ENCODE results near the gene ASCL2.

The ASCL2 gene

DNA sequence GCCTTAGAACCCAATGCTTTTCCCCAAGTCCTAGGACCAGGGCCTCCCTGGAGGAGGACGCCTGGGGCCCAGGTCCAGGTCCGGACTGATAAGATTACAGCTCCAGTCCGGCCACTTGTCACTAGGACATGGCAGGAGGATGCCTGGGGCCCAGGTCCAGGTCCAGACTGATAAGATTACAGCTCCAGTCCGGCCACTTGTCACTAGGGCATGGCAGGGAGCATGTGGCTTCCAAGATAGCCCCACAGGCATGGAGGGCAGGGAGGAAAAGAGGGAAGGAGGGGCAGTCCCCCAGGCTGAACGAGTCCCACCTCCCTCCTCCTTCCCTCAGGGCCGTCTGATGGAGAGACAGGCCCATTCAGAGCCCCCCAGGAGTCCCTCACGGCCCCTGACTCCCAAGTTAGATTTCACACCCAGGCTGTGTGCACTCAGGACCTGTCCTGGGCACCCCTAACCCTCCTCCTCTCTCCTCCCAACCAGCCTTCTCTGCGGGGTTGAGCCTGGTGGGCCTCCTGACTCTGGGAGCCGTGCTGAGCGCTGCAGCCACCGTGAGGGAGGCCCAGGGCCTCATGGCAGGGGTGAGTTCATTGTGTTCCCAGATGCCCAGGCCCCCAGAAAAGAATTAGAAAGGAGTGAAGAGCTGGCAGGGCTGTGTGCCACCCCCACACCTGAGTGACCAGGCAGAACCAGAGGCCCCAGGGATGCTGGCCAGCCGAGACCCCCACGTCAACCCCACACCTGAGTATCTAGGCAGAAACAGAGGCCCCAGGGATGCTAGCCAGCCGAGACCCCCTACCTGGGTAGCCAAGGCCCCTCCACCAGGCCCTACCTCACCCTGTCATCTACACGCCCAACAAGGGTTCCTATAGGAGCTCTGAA, 33.5 kb upstream of the ASCL2 start:
- no peak overlapping the region for H3K4me3 ChIP-seq (replicated peaks; ENCODE audit: low read depth, low read length)
- TF ChIP-seq, protein P1, sequence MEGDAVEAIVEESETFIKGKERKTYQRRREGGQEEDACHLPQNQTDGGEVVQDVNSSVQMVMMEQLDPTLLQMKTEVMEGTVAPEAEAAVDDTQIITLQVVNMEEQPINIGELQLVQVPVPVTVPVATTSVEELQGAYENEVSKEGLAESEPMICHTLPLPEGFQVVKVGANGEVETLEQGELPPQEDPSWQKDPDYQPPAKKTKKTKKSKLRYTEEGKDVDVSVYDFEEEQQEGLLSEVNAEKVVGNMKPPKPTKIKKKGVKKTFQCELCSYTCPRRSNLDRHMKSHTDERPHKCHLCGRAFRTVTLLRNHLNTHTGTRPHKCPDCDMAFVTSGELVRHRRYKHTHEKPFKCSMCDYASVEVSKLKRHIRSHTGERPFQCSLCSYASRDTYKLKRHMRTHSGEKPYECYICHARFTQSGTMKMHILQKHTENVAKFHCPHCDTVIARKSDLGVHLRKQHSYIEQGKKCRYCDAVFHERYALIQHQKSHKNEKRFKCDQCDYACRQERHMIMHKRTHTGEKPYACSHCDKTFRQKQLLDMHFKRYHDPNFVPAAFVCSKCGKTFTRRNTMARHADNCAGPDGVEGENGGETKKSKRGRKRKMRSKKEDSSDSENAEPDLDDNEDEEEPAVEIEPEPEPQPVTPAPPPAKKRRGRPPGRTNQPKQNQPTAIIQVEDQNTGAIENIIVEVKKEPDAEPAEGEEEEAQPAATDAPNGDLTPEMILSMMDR (IDR thresholded peaks at IDR 0.05; ENCODE audit: low read depth, low read length, missing control alignments) = no peak
- no peak for DNase-seq (ENCODE audit: extremely low read depth, low read depth)

DNA sequence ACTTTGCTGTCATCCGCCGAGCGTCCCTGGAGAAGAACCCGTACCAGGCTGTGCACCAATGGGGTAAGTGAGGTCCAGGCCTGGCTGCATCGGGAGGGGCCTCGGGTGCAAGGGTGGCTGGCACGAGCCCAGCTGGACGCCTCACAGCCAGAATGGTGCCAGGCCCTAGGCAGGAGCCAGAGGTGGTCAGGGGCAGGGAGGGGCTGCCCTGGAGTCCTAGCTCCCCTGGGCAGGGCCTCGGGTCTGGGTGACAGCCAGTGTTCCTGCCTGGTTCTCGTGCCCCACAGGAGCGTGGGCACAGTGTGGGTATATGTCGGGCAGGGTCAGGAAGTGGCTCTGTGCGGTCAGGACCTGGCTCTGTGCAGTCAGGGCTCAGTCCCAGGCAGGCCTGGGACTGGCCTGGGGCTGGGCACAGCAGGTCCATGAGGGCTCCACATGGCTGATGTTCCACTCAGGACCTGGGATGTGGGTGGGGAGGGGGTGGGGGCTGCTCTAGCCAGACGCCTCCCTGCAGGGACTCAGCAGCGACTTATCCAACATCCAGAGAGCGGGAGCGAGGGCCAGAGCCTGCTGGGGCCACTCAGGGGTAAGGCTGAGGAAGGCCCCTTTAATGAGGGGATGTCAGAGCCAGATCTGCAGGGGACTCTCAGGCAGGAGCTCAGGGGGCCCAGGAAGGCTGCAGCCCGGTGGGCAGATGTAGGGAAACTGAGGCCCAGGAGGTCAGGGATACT, 32.7 kb upstream of the ASCL2 start:
- TF ChIP-seq, protein P1 (IDR thresholded peaks at IDR 0.05; ENCODE audit: low read depth, low read length, missing control alignments) = no peak
- DNase-seq (ENCODE audit: extremely low read depth, low read depth) = no peak
- H3K4me3 ChIP-seq (replicated peaks; ENCODE audit: low read depth, low read length) = no peak overlapping the region

DNA sequence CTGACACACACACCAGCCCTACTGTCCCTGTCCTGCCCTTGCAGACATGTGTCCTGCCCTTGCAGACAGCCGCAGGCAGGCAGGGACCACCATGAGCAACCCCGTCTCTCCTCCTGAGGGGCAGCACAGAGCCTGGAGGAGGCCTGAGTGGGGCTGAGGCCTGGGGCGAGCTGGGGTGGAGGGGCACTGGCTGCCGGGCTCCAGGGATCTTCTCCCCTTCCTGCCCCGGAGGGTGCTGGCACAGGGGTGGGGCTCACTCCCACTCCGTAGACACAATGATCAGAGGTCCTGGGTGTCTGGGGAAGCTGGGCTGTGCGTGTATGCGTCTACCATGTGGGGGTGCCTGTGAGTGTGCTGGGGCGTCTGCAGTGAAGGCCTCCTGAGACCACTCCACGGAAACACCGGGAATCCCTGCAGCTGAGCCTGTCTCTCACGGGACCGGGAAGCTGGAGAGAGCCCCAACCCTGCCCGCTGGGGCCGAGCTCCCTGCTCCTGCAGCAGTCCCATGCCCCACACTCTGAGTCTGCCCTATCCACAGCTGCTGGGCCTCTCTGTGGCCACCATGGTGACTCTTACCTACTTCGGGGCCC, 32.0 kb upstream of the ASCL2 start:
- no peak overlapping the region for H3K4me3 ChIP-seq (replicated peaks; ENCODE audit: low read depth, low read length)
- DNase-seq (ENCODE audit: extremely low read depth, low read depth) = no peak
- TF ChIP-seq, protein P1 (IDR thresholded peaks at IDR 0.05; ENCODE audit: low read depth, low read length, missing control alignments) = no peak

DNA sequence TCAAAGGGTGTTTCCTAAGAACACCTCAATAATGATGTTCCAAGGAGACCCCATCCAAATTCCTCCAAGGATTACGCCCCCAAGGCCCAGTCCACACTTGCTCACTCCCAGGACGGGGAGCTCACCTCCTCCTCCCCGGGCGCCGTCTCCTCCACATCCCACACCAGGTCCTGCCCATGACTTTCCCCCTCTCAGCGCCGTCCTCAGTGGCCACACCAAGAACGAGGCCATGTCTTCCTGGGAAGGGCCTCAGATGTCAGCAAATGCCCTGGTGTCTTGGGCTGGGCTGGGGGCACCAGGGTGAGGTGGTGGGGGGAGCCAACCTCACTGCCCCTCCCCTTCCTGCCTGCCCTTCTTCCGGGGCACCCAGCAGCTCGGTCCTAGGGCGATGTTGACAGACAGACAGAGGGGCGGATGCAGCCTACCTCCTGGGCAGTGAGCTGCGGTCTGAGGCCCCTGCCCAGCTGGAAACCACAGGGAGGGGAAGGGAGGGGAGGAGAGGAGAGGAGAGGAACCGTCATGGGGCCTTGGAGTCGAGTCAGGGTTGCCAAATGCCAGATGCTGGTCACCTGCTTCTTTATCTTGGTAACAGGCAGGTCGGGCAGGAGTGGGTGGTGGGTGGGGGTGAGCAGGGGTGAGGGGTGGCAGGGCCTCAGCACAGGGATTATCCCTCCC, 31.4 kb upstream of the ASCL2 start, which contains the start of the genes C11orf21 and TSPAN32:
TSS of gene C11orf21 (minus strand) at position 288 of the 675 bp plus-strand sequence. CDS start at position 178, 110 bp downstream.
TSS of gene TSPAN32 (plus strand) at position 383 of the 675 bp plus-strand sequence. CDS start at position 520, 137 bp downstream.
- TF ChIP-seq, protein P1 (IDR thresholded peaks at IDR 0.05; ENCODE audit: low read depth, low read length, missing control alignments) = no peak
- DNase-seq (ENCODE audit: extremely low read depth, low read depth) = no peak
- H3K4me3 ChIP-seq (replicated peaks; ENCODE audit: low read depth, low read length) = no peak within 1 kb of the TSS

DNA sequence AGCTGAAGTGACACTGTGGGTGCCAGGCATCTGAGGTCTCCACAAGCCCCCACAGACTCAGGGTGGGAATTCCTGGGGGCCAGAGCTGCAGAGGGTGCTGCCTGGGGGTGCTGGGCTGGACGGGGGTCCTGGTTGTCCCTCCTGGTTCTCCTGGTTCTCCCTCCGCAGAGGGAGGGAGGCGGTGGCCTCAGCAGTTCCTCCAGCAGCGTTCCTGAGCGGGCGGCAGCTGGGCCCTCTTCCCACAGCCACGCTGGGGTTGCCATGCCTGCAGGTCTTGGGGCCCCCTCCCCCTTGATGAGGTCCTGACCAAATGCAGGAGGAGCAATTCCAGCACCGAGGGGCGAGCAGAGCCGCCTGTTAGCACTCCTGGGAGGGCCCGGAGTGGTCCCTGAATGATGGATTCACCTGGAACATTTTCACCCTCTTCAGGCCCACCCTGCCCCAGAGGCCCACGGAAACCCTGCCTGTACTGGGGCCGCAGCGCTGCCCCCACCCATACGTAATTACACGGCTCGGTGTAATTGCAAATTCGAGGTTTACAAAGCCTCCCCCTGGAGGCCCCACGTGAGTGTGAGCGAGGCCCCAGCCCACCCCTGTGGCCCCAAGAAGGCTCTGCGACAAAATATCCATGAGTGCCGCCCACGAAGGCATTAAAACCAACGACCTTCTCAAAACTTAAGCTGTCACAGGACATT, 30.7 kb upstream of the ASCL2 start:
- H3K4me3 ChIP-seq (replicated peaks; ENCODE audit: low read depth, low read length) = no peak overlapping the region
- DNase-seq (ENCODE audit: extremely low read depth, low read depth) = no peak
- TF ChIP-seq, protein P1 (IDR thresholded peaks at IDR 0.05; ENCODE audit: low read depth, low read length, missing control alignments) = no peak

Data from HFF-Myc (cell line).